HFFc6 (cell line): ENCODE data around the gene ARFRP1. TPM values are rescaled to one million over a fixed set of nuclear protein-coding genes. Genes with fewer than 3 reads are reported as not detected.

ENCODE experiments used
- DNase-seq: peaks from one replicate; pipeline ENCODE4 v3.0.0-alpha.2; 2018
- H3K27ac Mint-ChIP-seq: 2 replicates; pipeline ENCODE4 v1.8.0; 2020; ENCODE audit warnings: mild to moderate bottlenecking, mixed read lengths
- H3K27me3 Mint-ChIP-seq: 2 replicates; pipeline ENCODE4 v1.8.0; 2021; ENCODE audit warnings: mild to moderate bottlenecking, moderate library complexity, mixed read lengths; ENCODE audit not compliant: insufficient read depth
- H3K36me3 Mint-ChIP-seq: 2 replicates; pipeline ENCODE4 v1.8.0; 2021; ENCODE audit warnings: low read depth, mixed read lengths
- H3K4me1 Mint-ChIP-seq: 2 replicates; pipeline ENCODE4 v1.8.0; 2020; ENCODE audit warnings: low read depth, mixed read lengths
- H3K4me3 Mint-ChIP-seq: 2 replicates; pipeline ENCODE4 v1.8.0; 2020; ENCODE audit warnings: mild to moderate bottlenecking, moderate library complexity, mixed read lengths
- H3K9me3 Mint-ChIP-seq: 2 replicates; pipeline ENCODE4 v1.8.0; 2020; ENCODE audit warnings: mild to moderate bottlenecking, mixed read lengths
- CTCF ChIP-seq: fragments of 200-600 bp; sonication (generic); IDR thresholded peaks from 2 replicates; pipeline ENCODE4 v1.5.0; 2021; ENCODE audit warnings: antibody characterized with exemption, mild to moderate bottlenecking
- total RNA-seq, 6 experiments: library from RNA; stranded (reverse); fragmentation: NEBNext Ultra II Directional; extraction: Animal tissue kit (Norgen Biotek cat#: 25700); gene quantifications; 2 replicates in 1 of 6; 3 replicates in 5 of 6; pipeline ENCODE4 v1.2.3, GENCODE V29; 2021

ARFRP1 gene
- total RNA-seq, 6 experiments from 2014 or later = 35.1 to 44.2 (median 37.4) TPM

GRCh38 chr20:63695424-63696305 is 12.1 kb downstream of the ARFRP1 start:
- no peak for DNase-seq
- peaks cover 10% of the 10 kb centered on the region; the same call in 1 of the 2 replicates for H3K4me1 Mint-ChIP-seq
- H3K27ac Mint-ChIP-seq = peak overlapping the region; percentile 33; the same call in 1 of the 2 replicates
- no peaks in the 10 kb centered on the region for H3K9me3 Mint-ChIP-seq
- TF ChIP-seq CTCF = no peak
- no peak overlapping the region for H3K4me3 Mint-ChIP-seq
- H3K27me3 Mint-ChIP-seq = peaks cover 48% of the 10 kb centered on the region
- no peaks in the 10 kb centered on the region; the same call in 1 of the 2 replicates for H3K36me3 Mint-ChIP-seq

- Mint-ChIP-seq H3K27ac (no peak overlapping the region), H3K36me3 (no peaks in the 10 kb centered on the region; the same call in 1 of the 2 replicates), H3K4me3 (no peak overlapping the region), H3K9me3 (no peaks in the 10 kb centered on the region), H3K27me3 (peaks cover 46% of the 10 kb centered on the region), H3K4me1 (peaks cover 10% of the 10 kb centered on the region; the same call in 1 of the 2 replicates)
- no peak for DNase-seq
- TF ChIP-seq CTCF = no peak
Observed at GRCh38 chr20:63694584-63695423, 13.0 kb downstream of the ARFRP1 start.

DNA sequence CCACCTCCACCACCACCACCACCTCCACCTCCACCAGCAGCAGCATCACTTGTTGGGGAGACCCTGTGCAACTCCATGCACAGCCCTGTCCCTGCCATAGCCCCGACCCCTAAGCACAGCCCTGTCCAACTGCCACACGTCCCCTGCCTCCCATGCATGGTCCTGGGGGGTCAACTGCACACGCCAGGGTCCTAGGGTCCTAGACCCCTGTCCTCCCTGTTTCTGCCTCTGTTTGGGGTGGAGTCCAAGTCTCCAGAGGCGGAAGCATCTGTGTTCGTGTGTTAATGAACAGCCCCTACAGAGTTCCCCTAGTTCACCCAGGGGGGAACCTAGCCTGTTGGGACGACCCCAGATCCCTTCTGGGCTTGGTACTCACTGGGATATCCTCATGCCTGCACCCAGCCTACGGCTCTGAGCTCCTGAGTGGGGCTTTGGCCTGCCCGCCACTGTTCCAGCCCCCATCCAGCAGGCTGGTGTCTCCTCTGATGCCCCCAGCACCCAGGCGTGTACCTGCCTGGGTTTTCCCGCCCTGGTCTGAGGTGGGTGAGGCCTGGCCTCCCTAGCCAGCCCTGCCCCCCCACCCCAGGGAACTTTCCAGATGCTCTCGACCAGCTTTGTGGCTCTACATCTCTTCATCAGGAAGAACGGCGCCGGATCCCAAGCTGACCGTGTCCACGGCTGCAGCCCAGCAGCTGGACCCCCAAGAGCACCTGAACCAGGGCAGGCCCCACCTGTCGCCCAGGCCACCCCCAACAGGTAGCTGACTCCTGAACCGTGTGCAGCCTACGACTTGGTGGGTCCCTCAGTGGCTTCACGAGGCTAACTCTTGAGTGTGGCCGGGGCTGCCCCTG is 13.8 kb downstream of the ARFRP1 start:
- H3K36me3 Mint-ChIP-seq = no peaks in the 10 kb centered on the region; the same call in 1 of the 2 replicates
- H3K4me1 Mint-ChIP-seq = peaks cover 4% of the 10 kb centered on the region; the same call in 1 of the 2 replicates
- peak overlapping the region; percentile 53 for H3K27ac Mint-ChIP-seq
- no peak for TF ChIP-seq CTCF
- DNase-seq = no peak
- H3K4me3 Mint-ChIP-seq = no peak overlapping the region
- H3K27me3 Mint-ChIP-seq = peaks cover 41% of the 10 kb centered on the region
- no peaks in the 10 kb centered on the region for H3K9me3 Mint-ChIP-seq

DNA sequence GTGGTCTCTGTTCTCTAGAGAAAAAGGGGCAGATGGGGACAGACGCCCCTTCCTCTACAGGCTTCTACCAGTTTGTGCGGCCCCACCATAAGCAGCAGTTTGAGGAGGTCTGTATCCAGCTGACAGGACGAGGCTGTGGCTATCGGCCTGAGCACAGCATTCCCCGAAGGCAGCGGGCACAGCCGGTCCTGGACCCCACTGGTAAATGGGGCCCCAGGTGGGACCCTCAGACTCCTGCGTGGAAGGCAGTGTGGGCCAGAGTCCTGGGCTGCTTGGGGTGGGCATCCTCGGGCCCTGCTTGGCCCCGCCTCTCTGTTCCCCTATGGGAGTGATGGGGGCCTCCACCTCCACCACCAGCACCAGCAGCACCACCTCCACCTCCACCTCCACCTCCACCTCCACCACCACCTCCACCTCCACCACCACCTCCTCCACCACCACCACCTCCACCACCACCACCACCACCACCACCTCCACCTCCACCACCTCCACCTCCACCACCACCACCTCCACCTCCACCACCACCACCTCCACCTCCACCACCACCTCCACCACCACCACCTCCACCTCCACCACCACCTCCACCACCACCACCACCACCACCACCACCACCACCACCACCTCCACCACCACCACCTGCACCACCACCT is 14.6 kb downstream of the ARFRP1 start:
- H3K9me3 Mint-ChIP-seq = no peaks in the 10 kb centered on the region
- DNase-seq = no peak
- H3K4me3 Mint-ChIP-seq = no peak overlapping the region
- H3K27ac Mint-ChIP-seq = no peak overlapping the region
- no peaks in the 10 kb centered on the region for H3K4me1 Mint-ChIP-seq
- no peak for TF ChIP-seq CTCF
- no peaks in the 10 kb centered on the region; the same call in 1 of the 2 replicates for H3K36me3 Mint-ChIP-seq
- peaks cover 38% of the 10 kb centered on the region for H3K27me3 Mint-ChIP-seq
